ENCODE results near the gene TMEM62.
"Not testable (repeated sequence)": the region's sequence is repeated elsewhere in the genome, so short reads cannot be mapped to it uniquely, and the experiment has no call there.

- not testable (repeated sequence) for TF ChIP-seq SP4 (IDR thresholded peaks at IDR 0.05; ENCODE audit: low read length); MAFK (IDR thresholded peaks at IDR 0.05; ENCODE audit: low read depth, low read length); CTCF (IDR thresholded peaks at IDR 0.05; ENCODE audit: control extremely low read depth in 1 of 3, insufficient read depth in 1 of 3, low read depth in 1 of 3, low read length in 3 of 3); RNF2 (IDR thresholded peaks at IDR 0.05; ENCODE audit: borderline replicate concordance, low read depth, low read length, missing control alignments, poor library complexity, severe bottlenecking)
These were observed 65.2 kb downstream of the TMEM62 start for GRCh38 chr15:43198556-43198955.
